AG04450 (cell line): ENCODE measurements around the gene ST6GALNAC3. TPM values are rescaled to one million over a fixed set of nuclear protein-coding genes. Genes with fewer than 3 reads are reported as not detected.
"Not testable (repeated sequence)": the region's sequence is repeated elsewhere in the genome, so short reads cannot be mapped to it uniquely, and the experiment has no call there.

Source experiments
- CTCF ChIA-PET: fragments of 300-600, 350-600 bp; formaldehyde crosslinking; extraction: SDS; loops from one replicate; lab custom pipeline; 2022; ENCODE audit warnings: antibody characterized with exemption, inconsistent platforms; lab: Charles Lee
- POLR2A ChIA-PET: fragments of 350-600 bp; formaldehyde crosslinking; extraction: SDS; loops from one replicate; lab custom pipeline; 2021; ENCODE audit warnings: antibody characterized with exemption, inconsistent platforms; lab: Yijun Ruan, JAX
- DNase-seq: peaks from one replicate; pipeline ENCODE4 v3.0.0-alpha.2; 2011; ENCODE audit warnings: low read depth, low spot score
- H3K27ac ChIP-seq: one replicate; pipeline ENCODE4 v1.5.1; 2012; ENCODE audit warnings: low read depth, low read length, control low read depth
- H3K27me3 ChIP-seq: one replicate; pipeline ENCODE4 v1.6.0; 2012; ENCODE audit warnings: low read length; ENCODE audit not compliant: control insufficient read depth, insufficient read depth
- H3K4me3 ChIP-seq: 2 replicates; pipeline ENCODE4 v1.5.1; 2011; ENCODE audit warnings: mild to moderate bottlenecking, low read depth, low read length, control low read depth
- H3K9me3 ChIP-seq: 2 replicates; pipeline ENCODE4 v1.5.1; 2012; ENCODE audit warnings: low read length; ENCODE audit not compliant: control insufficient read depth, insufficient read depth
- CTCF ChIP-seq: IDR thresholded peaks from 2 replicates; pipeline ENCODE4 v1.5.1; 2011; ENCODE audit warnings: low read depth, low read length, control low read depth, inconsistent platforms
- polyA plus RNA-seq: library from polyadenylated mRNA; depleted of rRNA; stranded (reverse); fragments of >200 nt; gene quantifications from 2 replicates; pipeline ENCODE4 v1.2.3, GENCODE V29; 2011

The ST6GALNAC3 gene
- polyA plus RNA-seq, 1 experiment, result 2.1 TPM

DNA sequence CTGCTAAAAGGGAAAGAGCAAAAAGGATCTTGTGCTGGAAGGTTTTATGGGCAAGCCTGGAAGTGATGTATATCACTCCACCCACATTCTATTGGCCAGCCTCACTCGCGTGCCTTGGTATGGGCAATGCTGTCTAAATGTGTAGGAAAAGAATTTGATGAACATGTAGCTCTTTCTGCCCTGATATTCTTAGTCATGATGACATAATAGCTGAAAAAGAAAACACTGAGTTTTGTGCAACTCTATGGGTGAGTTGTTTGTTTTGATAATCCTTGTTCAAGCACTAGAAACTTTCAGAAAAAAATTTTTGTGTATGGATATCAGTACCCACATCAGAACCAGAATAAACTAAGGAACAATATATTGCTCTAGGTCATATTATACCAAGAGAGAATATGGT lies 561.2 kb downstream of the ST6GALNAC3 start:
- no peak for DNase-seq
- H3K4me3 ChIP-seq, result no peak overlapping the region
- TF ChIP-seq CTCF, result no peak
- H3K9me3 ChIP-seq, result no peaks in the 10 kb centered on the region
- ChIA-PET POLR2A (no interaction called here), CTCF (no interaction called here)
- H3K27me3 ChIP-seq, result no peaks in the 10 kb centered on the region
- no peak overlapping the region for H3K27ac ChIP-seq

GRCh38 chr1:76639181-76639580 lies 564.6 kb downstream of the ST6GALNAC3 start:
- ChIA-PET CTCF (no interaction called here), POLR2A (no interaction called here)
- Histone ChIP-seq H3K4me3 (no peak overlapping the region), H3K9me3 (no peaks in the 10 kb centered on the region), H3K27ac (no peak overlapping the region), H3K27me3 (no peaks in the 10 kb centered on the region)
- no peak for DNase-seq
- TF ChIP-seq CTCF, result no peak

GRCh38 chr1:76640092-76640491 lies 565.5 kb downstream of the ST6GALNAC3 start:
- ChIA-PET POLR2A (no interaction called here), CTCF (no interaction called here)
- DNase-seq, result no peak
- Histone ChIP-seq H3K27me3 (no peaks in the 10 kb centered on the region), H3K27ac (no peak overlapping the region), H3K9me3 (no peaks in the 10 kb centered on the region), H3K4me3 (no peak overlapping the region)
- no peak for TF ChIP-seq CTCF

GRCh38 chr1:76640723-76641122 lies 566.2 kb downstream of the ST6GALNAC3 start:
- H3K4me3 ChIP-seq, result no peak overlapping the region
- CTCF ChIA-PET, result no interaction called here
- no peak for DNase-seq
- TF ChIP-seq CTCF, result no peak
- no peaks in the 10 kb centered on the region for H3K27me3 ChIP-seq
- H3K9me3 ChIP-seq, result no peaks in the 10 kb centered on the region
- POLR2A ChIA-PET, result no interaction called here
- no peak overlapping the region for H3K27ac ChIP-seq

DNA sequence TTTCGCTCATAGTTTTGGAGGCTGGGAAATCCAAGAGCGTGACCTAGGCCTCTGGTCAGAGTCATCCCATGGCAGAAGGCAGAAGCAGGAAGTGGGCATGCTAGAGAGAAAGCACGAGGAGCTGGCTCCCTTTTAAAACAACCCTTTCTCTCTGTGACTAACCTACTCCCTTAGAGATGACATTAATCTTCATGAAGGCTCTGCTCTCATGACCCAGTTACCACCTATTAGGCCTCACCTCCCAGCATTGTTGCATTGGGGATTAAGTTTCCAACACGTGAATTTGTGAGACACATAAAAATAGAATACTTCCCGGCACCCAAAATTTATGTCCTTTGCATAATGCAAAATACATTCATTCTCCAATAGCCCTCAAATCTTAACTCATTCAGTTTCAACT lies 569.6 kb downstream of the ST6GALNAC3 start:
- TF ChIP-seq CTCF, result no peak
- no peaks in the 10 kb centered on the region for H3K27me3 ChIP-seq
- DNase-seq, result no peak
- no peak overlapping the region for H3K27ac ChIP-seq
- ChIA-PET CTCF (no interaction called here), POLR2A (no interaction called here)
- H3K4me3 ChIP-seq, result no peak overlapping the region
- H3K9me3 ChIP-seq, result no peaks in the 10 kb centered on the region

DNA sequence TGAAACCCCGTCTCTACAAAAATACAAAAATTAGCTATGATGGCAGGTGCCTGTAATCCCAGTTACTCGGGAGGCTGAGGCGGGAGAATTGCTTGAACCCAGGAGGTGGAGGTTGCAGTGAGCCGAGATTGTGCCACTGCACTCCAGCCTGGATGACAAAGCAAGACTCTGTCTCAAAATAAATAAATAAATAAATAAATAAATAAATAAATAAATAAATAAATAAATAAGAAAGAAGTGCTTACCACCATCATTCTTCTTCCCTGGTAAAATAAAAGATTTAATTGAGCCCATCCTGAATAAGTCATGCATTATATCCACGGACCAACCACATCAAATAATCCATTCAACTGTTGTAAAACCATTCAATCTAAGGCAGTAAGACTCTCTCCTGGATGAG lies 578.3 kb downstream of the ST6GALNAC3 start:
- H3K27ac ChIP-seq, H3K27me3 ChIP-seq, POLR2A ChIA-PET, CTCF ChIA-PET, H3K9me3 ChIP-seq, H3K4me3 ChIP-seq, DNase-seq: not testable (repeated sequence)
